ENCODE data around the gene TTPAL.
A peak's percentile ranks its signal among the peaks of the same experiment; 100 is the strongest.

The TTPAL gene

GRCh38 chr20:44504402-44505307, 29.0 kb downstream of the TTPAL start:
- no peak for DNase-seq
- H3K9me3 ChIP-seq (ENCODE audit: severe bottlenecking), result no peaks in the 10 kb centered on the region
- no peak for TF ChIP-seq CTCF (IDR thresholded peaks at IDR 0.05; ENCODE audit: low read depth, low read length)
- no peaks in the 10 kb centered on the region for H3K27me3 ChIP-seq (ENCODE audit: insufficient read depth, low read depth, severe bottlenecking)
- H3K4me3 ChIP-seq (ENCODE audit: low read depth, low read length), result no peak overlapping the region
- H3K27ac ChIP-seq, result no peak overlapping the region
- peaks cover 66% of the 10 kb centered on the region for H3K36me3 ChIP-seq

GRCh38 chr20:44509762-44510161, 34.1 kb downstream of the TTPAL start:
- H3K36me3 ChIP-seq, result peaks cover 48% of the 10 kb centered on the region
- no peaks in the 10 kb centered on the region for H3K9me3 ChIP-seq (ENCODE audit: severe bottlenecking)
- no peak overlapping the region for H3K27ac ChIP-seq
- no peak for DNase-seq
- H3K4me3 ChIP-seq (ENCODE audit: low read depth, low read length), result no peak overlapping the region
- no peaks in the 10 kb centered on the region for H3K27me3 ChIP-seq (ENCODE audit: insufficient read depth, low read depth, severe bottlenecking)
- TF ChIP-seq CTCF (IDR thresholded peaks at IDR 0.05; ENCODE audit: low read depth, low read length), result no peak

- Histone ChIP-seq H3K9me3 (ENCODE audit: severe bottlenecking) (no peaks in the 10 kb centered on the region), H3K36me3 (peaks cover 22% of the 10 kb centered on the region), H3K27ac (no peak overlapping the region), H3K4me3 (ENCODE audit: low read depth, low read length) (no peak overlapping the region), H3K27me3 (ENCODE audit: insufficient read depth, low read depth, severe bottlenecking) (no peaks in the 10 kb centered on the region)
- DNase-seq, result no peak
- no peak for TF ChIP-seq CTCF (IDR thresholded peaks at IDR 0.05; ENCODE audit: low read depth, low read length)
These were observed 38.2 kb downstream of the TTPAL start for GRCh38 chr20:44513871-44514270.

- H3K36me3 ChIP-seq, result peaks cover under 1% of the 10 kb centered on the region
- peak; percentile 46 for DNase-seq
- H3K9me3 ChIP-seq (ENCODE audit: severe bottlenecking), result no peaks in the 10 kb centered on the region
- H3K27me3 ChIP-seq (ENCODE audit: insufficient read depth, low read depth, severe bottlenecking), result no peaks in the 10 kb centered on the region
- H3K27ac ChIP-seq, result no peak overlapping the region
- TF ChIP-seq CTCF (IDR thresholded peaks at IDR 0.05; ENCODE audit: low read depth, low read length), result no peak
- H3K4me3 ChIP-seq (ENCODE audit: low read depth, low read length), result no peak overlapping the region
These were observed 40.8 kb downstream of the TTPAL start for GRCh38 chr20:44516491-44516890.

GRCh38 chr20:44517454-44517853, 41.8 kb downstream of the TTPAL start:
- no peak for TF ChIP-seq CTCF (IDR thresholded peaks at IDR 0.05; ENCODE audit: low read depth, low read length)
- Histone ChIP-seq H3K36me3 (peaks cover 4% of the 10 kb centered on the region), H3K9me3 (ENCODE audit: severe bottlenecking) (no peaks in the 10 kb centered on the region), H3K4me3 (ENCODE audit: low read depth, low read length) (no peak overlapping the region), H3K27me3 (ENCODE audit: insufficient read depth, low read depth, severe bottlenecking) (no peaks in the 10 kb centered on the region), H3K27ac (no peak overlapping the region)
- DNase-seq, result no peak

Data from WERI-Rb-1 (cell line).